ENCODE measurements around the gene DGAT2. TPM values are rescaled to one million over a fixed set of nuclear protein-coding genes. Genes with fewer than 3 reads are reported as not detected.
A peak's percentile ranks its signal among the peaks of the same experiment; 100 is the strongest.

The DGAT2 gene
- total RNA-seq, 2 experiments from 2014 or later = 1.6 to 1.9 TPM

DNA sequence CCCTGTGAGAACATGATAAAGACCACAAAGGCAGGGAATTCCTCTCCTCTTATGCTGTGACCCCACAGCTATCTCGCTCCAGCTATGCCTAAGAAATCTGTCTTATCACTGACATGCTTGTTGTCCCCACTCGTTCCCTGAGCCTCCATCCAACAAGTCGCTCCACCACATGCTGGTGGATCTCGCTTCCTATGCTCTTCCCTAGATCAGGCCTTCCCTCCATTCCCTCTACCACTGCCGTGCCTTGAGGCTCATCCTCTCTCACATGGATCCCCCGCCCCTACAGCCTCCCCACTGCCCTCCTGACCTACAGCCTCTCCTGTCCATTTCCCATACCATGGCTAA lies 1.4 kb upstream of the DGAT2 start:
- H3K9me3 Mint-ChIP-seq = no peaks in the 10 kb centered on the region
- no peak overlapping the region for H3K27ac Mint-ChIP-seq
- no peaks in the 10 kb centered on the region for H3K36me3 Mint-ChIP-seq
- DNase-seq = no peak
- peaks cover 22% of the 10 kb centered on the region for H3K4me1 Mint-ChIP-seq
- no peak overlapping the region for H3K4me3 Mint-ChIP-seq
- H3K27me3 Mint-ChIP-seq = peaks cover 19% of the 10 kb centered on the region

DNA sequence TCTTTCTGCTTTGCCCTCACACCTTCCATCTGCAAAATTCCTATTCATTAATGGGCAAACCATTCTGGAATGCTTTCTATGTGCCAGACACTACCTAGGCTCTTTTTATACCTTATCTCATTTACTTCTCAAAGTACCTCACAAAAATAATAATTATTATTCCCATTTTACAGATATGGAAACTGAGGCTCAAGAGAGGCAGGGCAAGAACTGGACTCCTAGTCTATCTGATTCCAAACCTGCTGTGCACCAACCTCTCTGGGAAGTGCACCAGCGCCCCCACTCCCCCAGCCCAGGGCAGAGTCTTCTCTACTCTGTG lies 826 bp upstream of the DGAT2 start:
- Mint-ChIP-seq H3K4me1 (peaks cover 22% of the 10 kb centered on the region), H3K36me3 (no peaks in the 10 kb centered on the region), H3K27me3 (peaks cover 19% of the 10 kb centered on the region), H3K9me3 (no peaks in the 10 kb centered on the region), H3K4me3 (peak overlapping the region; percentile 71), H3K27ac (peak overlapping the region; percentile 22)
- DNase-seq = no peak

DNA sequence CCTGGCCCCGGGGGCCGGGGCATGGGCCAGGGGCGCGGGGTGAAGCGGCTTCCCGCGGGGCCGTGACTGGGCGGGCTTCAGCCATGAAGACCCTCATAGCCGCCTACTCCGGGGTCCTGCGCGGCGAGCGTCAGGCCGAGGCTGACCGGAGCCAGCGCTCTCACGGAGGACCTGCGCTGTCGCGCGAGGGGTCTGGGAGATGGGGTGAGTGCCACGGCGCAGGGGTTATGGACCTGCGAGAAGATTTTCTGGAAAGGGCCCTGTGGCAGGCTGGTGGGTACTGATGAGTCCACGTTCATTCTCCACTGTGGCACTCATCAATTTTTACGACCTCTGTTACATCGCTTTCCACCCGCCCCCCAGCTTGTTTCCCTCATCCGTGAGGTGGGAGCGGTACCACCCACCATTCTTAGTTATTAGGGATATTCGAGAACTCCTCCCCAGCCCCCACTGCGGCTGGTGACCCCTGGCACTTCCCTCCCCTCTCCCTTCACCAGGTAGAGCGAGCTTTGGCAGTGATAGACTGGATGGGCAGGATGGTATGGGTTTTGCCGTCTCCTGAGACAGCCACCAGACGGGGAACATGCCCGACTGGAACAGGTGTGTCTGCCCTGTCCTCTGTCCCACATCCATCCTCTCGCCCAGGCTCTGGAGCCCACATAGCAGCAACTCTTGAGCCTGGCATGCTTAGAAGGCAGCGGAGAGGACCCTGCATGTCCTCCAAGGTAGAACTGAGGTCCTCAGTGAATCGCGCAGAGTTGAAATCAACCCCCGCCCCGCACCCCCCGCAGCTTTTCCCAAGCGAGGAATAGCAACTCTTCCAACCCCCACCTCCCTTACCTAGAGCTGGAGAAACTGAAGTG lies 562 bp downstream of the DGAT2 start:
- Mint-ChIP-seq H3K9me3 (no peaks in the 10 kb centered on the region), H3K27me3 (peaks cover 19% of the 10 kb centered on the region), H3K36me3 (no peaks in the 10 kb centered on the region), H3K4me3 (peak overlapping the region; percentile 48), H3K27ac (no peak overlapping the region), H3K4me1 (peaks cover 26% of the 10 kb centered on the region)
- DNase-seq = no peak

DNA sequence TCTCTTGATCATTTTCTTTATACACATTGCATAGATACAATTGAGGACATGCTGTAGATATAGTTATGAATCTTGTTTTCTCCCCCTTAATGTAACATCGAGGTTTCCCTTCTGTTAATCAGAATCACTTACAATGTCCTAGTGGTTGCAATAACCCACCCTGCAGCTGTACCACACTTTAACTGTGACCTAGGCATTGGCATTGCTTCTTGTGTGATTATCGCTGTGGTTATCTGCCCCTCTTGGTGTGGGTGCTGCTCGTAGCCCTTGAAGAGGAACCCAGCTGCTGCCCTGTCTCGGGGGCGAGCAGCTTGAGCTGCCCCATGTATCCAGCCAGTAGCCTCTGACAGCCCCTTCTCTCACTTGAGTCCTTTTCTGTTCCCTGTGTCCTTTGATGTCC lies 1.5 kb downstream of the DGAT2 start:
- no peaks in the 10 kb centered on the region for H3K36me3 Mint-ChIP-seq
- peaks cover 26% of the 10 kb centered on the region for H3K4me1 Mint-ChIP-seq
- H3K9me3 Mint-ChIP-seq = no peaks in the 10 kb centered on the region
- no peak overlapping the region for H3K27ac Mint-ChIP-seq
- no peak for DNase-seq
- H3K27me3 Mint-ChIP-seq = peaks cover 19% of the 10 kb centered on the region
- H3K4me3 Mint-ChIP-seq = no peak overlapping the region

DNA sequence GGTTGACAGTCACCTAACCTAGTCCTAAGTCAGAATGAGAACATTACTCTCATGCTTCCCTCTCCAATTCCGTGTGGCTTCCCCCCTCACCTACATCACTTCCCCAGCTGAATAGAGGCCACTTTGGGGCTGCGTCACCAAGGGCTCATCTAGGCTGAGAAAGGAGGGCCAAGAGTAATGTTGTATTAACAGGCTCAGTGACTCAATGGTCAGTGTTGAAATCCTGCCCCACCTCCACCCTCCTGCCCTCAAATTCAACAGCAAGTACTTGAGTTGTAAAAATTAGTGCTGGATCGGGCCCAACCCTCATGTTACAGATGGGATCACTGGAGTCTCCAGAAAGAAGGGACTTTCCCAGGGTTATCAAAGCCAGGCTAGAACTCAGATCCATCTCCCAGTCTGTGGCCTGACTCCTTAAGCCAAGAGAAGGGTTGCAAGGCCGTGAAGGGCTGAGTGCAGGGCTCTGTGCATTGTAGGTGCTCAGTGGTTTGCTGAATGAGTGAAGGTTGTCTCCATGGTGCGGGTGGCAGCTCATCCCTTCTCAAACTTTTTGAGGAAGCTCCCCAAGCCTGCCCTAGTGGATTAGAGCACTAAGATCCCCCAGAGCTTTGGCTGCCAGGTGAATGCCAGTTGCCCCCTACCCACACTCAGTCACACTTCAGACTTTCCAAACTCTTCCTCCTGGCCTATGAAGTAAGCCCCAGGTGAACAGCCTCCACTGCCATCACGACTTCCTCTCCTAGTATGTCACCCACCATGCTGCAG lies 3.2 kb downstream of the DGAT2 start:
- Mint-ChIP-seq H3K9me3 (no peaks in the 10 kb centered on the region), H3K4me3 (no peak overlapping the region), H3K4me1 (peaks cover 20% of the 10 kb centered on the region), H3K36me3 (no peaks in the 10 kb centered on the region), H3K27me3 (peaks cover 19% of the 10 kb centered on the region), H3K27ac (no peak overlapping the region)
- DNase-seq = no peak

DNA sequence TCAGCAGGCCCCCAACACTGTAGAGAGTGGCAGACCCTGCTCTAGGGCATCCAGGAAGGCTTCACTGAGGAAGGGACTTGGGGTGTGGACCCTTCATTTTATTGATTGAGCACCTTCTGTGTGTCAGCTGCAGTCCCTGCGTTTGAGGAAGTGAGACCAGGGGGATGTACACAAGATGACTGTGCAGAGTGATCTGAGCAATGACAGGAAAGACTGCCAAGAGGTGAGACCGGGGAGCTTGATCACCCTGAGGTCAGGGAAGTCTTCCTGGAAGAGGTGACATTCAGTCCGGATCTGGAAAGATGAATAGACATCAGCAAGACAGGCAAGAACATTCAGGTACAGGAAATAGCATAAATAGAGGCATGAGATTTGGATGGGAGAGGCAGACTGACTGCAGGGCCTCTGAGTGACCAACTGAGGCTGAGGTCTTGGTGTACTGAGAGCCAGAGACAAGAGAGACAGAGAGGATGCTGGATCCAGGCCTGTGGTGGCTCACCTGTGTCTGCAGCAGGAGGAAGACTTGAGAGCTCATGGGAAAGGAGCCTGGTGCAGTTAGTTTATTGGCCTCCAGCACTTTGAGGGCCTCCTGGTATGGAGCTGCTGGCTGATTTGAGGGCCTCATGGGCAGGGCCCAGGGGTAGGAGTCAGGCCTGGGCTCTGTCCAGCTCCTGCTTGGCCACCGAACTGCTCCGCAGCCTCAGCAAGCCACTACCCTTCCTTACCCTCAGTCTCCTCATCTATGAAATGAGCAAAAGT lies 5.2 kb downstream of the DGAT2 start:
- DNase-seq = peak; percentile 15
- H3K9me3 Mint-ChIP-seq = no peaks in the 10 kb centered on the region
- H3K27me3 Mint-ChIP-seq = peaks cover 14% of the 10 kb centered on the region
- no peak overlapping the region for H3K4me3 Mint-ChIP-seq
- no peaks in the 10 kb centered on the region for H3K36me3 Mint-ChIP-seq
- H3K4me1 Mint-ChIP-seq = peaks cover 16% of the 10 kb centered on the region
- H3K27ac Mint-ChIP-seq = no peak overlapping the region

DNA sequence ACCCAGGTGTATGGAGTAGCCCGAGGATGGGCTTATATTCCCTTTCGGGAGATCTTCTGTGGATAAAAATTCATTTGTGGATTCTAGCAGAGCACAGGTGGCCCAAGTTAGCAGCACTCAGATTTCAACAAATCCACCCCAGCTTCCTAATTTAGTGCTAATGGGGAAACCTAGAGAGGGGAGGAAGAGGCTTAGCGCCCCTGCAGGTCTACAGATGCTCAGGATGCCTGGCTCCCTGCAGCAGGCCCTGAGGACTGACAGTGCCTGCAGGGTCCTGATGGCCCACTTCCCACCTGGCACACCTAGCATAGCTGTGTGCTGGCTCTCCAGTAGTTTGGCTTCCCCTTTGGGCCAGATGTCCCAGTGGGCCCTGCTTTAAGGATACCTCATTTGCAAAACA lies 6.5 kb downstream of the DGAT2 start:
- H3K27me3 Mint-ChIP-seq = peaks cover 3% of the 10 kb centered on the region
- H3K36me3 Mint-ChIP-seq = no peaks in the 10 kb centered on the region
- no peak overlapping the region for H3K27ac Mint-ChIP-seq
- peaks cover 12% of the 10 kb centered on the region for H3K4me1 Mint-ChIP-seq
- no peak overlapping the region for H3K4me3 Mint-ChIP-seq
- no peaks in the 10 kb centered on the region for H3K9me3 Mint-ChIP-seq
- DNase-seq = no peak

DNA sequence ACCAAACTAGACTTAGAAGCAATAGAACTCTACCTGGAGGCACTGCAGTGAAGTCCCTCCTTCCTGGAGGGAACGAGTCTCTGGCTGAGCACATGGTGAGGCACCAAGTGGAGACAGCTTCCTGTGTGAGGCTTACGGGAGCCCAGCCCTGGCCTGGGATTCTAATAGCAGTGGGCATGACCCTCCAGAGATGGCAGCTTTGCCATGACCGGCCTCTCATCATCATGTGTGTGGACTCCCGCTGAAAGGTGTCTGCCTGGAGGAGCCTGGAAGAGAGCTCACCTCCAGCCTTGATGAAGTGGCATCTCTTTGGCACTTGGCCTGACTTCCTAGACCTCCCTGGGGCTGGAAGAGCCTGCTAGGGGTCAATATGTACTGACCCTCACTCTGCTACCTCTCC lies 8.0 kb downstream of the DGAT2 start:
- DNase-seq = no peak
- H3K4me3 Mint-ChIP-seq = no peak overlapping the region
- peaks cover 12% of the 10 kb centered on the region for H3K4me1 Mint-ChIP-seq
- H3K27ac Mint-ChIP-seq = no peak overlapping the region
- no peaks in the 10 kb centered on the region for H3K36me3 Mint-ChIP-seq
- H3K9me3 Mint-ChIP-seq = no peaks in the 10 kb centered on the region
- H3K27me3 Mint-ChIP-seq = no peaks in the 10 kb centered on the region

DNA sequence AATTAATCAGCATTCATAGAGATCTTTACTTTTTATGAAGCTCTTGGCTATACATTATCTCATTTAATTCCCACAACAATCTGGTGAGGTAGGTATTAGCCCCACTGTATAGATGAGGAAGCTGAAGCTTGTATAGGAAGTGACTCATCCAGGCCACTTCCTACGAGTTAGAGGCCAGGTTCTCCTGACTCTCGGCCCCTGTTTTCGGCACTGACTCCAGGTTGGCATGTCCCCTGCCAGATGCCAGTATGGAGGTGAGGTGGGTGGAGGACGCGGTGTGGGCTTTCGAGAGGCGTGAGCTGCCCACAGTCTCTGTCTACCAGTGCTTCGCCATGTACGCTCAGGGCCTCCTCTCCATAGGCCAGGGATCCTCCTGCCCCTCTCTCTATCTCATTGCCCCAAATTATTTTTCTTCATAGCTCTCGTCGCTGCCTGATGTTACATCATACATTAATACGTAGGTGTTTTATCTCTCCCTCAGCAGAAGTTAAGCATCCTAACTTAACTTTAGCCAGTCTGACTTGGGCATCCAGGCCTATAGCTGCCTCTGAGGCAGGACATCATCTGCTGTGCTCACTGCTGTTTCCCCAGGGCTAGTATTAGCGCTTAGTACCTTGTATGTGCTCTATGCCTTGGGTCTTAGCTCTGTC lies 9.0 kb downstream of the DGAT2 start:
- Mint-ChIP-seq H3K4me1 (peaks cover 12% of the 10 kb centered on the region), H3K36me3 (no peaks in the 10 kb centered on the region), H3K27ac (no peak overlapping the region), H3K4me3 (no peak overlapping the region), H3K9me3 (no peaks in the 10 kb centered on the region), H3K27me3 (no peaks in the 10 kb centered on the region)
- no peak for DNase-seq

DNA sequence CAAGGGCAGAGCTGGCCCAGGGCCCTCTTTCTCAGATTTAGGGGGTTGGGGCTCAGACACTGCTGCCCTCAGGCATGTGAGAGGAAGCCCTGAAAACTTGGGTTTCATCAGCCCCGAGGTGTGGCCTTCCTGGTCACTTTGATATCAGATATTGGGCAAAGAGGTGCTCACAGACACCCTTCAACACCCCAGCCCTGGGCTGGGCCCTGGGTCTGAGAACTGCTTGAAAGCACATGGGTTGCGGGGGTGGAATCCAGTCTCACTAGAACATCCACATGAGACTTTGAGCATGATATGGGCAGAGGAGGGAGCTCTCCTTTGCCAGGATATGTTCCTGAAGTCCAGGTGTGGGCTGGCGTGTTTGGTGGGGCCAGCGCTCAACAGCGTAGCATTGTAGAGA lies 10.4 kb downstream of the DGAT2 start:
- peaks cover 8% of the 10 kb centered on the region for H3K4me1 Mint-ChIP-seq
- no peaks in the 10 kb centered on the region for H3K27me3 Mint-ChIP-seq
- no peak overlapping the region for H3K4me3 Mint-ChIP-seq

DNA sequence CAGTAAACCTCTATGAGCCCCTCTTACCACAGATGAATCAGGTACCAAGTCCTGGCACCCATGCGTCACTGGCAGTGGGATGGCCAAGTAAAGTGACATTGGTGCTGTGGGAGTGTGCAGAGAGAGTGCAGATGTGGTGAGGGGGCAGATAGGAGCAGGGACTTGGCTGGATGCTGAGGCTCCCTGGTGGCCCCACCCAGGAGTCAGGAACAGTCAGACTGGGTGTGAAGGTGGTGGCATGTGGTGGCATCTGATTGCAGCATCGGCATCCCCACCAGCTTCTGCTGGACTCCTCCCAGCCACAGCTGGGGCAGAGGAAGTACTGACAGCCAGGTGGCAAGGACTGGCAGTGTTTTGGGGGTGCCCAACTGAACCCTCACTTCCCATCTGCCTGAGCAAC lies 11.4 kb downstream of the DGAT2 start:
- H3K4me3 Mint-ChIP-seq = no peak overlapping the region
- H3K27ac Mint-ChIP-seq = no peak overlapping the region
- H3K36me3 Mint-ChIP-seq = no peaks in the 10 kb centered on the region
- no peak for DNase-seq
- H3K27me3 Mint-ChIP-seq = no peaks in the 10 kb centered on the region
- no peaks in the 10 kb centered on the region for H3K9me3 Mint-ChIP-seq
- peaks cover 8% of the 10 kb centered on the region for H3K4me1 Mint-ChIP-seq

More for the DNA sequence above, 10.4 kb downstream of the DGAT2 start:
- H3K36me3 Mint-ChIP-seq = no peaks in the 10 kb centered on the region
- no peak for DNase-seq
- H3K27ac Mint-ChIP-seq = no peak overlapping the region
- H3K9me3 Mint-ChIP-seq = no peaks in the 10 kb centered on the region

DNA sequence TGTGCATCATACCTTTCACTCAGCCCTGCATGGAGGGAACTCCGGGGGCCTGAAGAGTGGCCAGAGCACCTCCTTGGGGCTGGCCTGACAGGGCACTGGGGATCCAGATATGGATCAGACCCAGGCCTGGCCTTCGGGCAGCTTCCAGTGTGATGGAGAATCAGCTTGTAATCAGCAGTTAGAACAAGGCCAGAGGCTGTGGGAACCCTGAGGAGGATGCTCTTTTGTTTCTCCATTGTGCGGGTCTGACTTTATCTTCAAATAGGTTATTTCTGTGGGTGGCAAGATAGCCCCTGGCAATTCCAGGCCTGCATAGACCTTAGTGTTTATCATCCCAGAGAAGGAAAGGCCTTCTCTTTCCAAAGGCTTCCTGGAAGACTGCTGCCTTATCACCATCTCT lies 12.3 kb downstream of the DGAT2 start:
- Mint-ChIP-seq H3K27ac (no peak overlapping the region), H3K4me1 (peaks cover 8% of the 10 kb centered on the region), H3K4me3 (no peak overlapping the region), H3K9me3 (no peaks in the 10 kb centered on the region), H3K27me3 (no peaks in the 10 kb centered on the region), H3K36me3 (no peaks in the 10 kb centered on the region)
- DNase-seq = no peak

DNA sequence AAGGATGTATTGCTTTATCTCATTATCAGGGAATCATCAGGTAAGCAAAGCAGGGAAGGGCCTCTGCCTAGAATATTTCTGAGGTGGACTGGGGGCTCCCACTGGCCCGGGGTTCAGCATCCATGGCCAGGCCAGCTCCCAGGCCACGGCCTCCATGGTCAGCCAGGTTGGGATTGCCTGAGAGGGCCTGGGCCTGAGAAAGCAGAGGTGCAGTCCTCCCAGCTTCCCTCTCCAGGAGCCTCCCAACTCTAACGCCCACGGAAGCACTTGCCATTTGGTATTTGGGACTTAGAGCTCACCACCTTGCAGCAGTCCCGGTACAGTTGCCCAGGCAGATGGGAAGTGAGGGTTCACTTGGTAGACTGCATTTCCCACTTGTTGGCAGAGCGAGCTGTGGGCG lies 12.7 kb downstream of the DGAT2 start:
- H3K27me3 Mint-ChIP-seq = no peaks in the 10 kb centered on the region
- H3K9me3 Mint-ChIP-seq = no peaks in the 10 kb centered on the region
- DNase-seq = no peak
- H3K36me3 Mint-ChIP-seq = no peaks in the 10 kb centered on the region
- H3K4me3 Mint-ChIP-seq = no peak overlapping the region
- peaks cover 8% of the 10 kb centered on the region for H3K4me1 Mint-ChIP-seq
- H3K27ac Mint-ChIP-seq = no peak overlapping the region

DNA sequence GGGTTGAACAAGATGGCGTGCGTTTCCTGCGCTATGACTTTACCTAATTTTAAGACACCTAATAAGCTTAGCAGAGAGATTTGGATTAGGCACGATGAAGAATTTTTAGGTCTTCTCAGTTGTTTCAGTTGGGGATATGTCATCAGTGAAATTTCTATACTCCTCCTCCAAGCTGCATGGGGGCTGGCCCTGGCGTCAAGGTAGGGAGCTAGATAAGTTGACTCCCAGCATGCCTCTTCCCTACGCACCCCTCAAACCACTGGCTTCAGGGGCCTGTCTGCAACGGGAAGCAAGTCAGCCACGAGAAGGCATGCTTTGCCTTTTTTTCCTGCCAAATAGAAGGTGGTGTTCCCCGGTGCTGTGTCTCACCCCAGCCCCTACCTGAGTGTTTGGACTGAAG lies 13.3 kb downstream of the DGAT2 start:
- H3K9me3 Mint-ChIP-seq = no peaks in the 10 kb centered on the region
- H3K27me3 Mint-ChIP-seq = no peaks in the 10 kb centered on the region
- H3K4me1 Mint-ChIP-seq = peaks cover 8% of the 10 kb centered on the region
- no peak for DNase-seq
- H3K36me3 Mint-ChIP-seq = no peaks in the 10 kb centered on the region
- H3K4me3 Mint-ChIP-seq = no peak overlapping the region
- H3K27ac Mint-ChIP-seq = no peak overlapping the region

Measured in activated naive CD8-positive, alpha-beta T cell treated with anti-CD3 and anti-CD28 coated beads for 36 hours (primary cell).